AG04450 (cell line): ENCODE data around the gene GRIN2C. TPM values are rescaled to one million over a fixed set of nuclear protein-coding genes. Genes with fewer than 3 reads are reported as not detected.

ENCODE experiments used
- CTCF ChIA-PET: fragments of 300-600, 350-600 bp; formaldehyde crosslinking; extraction: SDS; loops from one replicate; lab custom pipeline; 2022; ENCODE audit warnings: antibody characterized with exemption, inconsistent platforms; lab: Charles Lee
- POLR2A ChIA-PET: fragments of 350-600 bp; formaldehyde crosslinking; extraction: SDS; loops from one replicate; lab custom pipeline; 2021; ENCODE audit warnings: antibody characterized with exemption, inconsistent platforms; lab: Yijun Ruan, JAX
- DNase-seq: peaks from one replicate; pipeline ENCODE4 v3.0.0-alpha.2; 2011; ENCODE audit warnings: low read depth, low spot score
- H3K27ac ChIP-seq: one replicate; pipeline ENCODE4 v1.5.1; 2012; ENCODE audit warnings: low read depth, low read length, control low read depth
- H3K27me3 ChIP-seq: one replicate; pipeline ENCODE4 v1.6.0; 2012; ENCODE audit warnings: low read length; ENCODE audit not compliant: control insufficient read depth, insufficient read depth
- H3K4me3 ChIP-seq: 2 replicates; pipeline ENCODE4 v1.5.1; 2011; ENCODE audit warnings: mild to moderate bottlenecking, low read depth, low read length, control low read depth
- H3K9me3 ChIP-seq: 2 replicates; pipeline ENCODE4 v1.5.1; 2012; ENCODE audit warnings: low read length; ENCODE audit not compliant: control insufficient read depth, insufficient read depth
- polyA plus RNA-seq: library from polyadenylated mRNA; depleted of rRNA; stranded (reverse); fragments of >200 nt; gene quantifications from 2 replicates; pipeline ENCODE4 v1.2.3, GENCODE V29; 2011
- TF ChIP-seq, protein P1 (sequence below): IDR thresholded peaks from 2 replicates; pipeline ENCODE4 v1.5.1; 2011; ENCODE audit warnings: low read depth, low read length, control low read depth, inconsistent platforms

GRIN2C gene
- polyA plus RNA-seq, 1 experiment, result not detected

DNA sequence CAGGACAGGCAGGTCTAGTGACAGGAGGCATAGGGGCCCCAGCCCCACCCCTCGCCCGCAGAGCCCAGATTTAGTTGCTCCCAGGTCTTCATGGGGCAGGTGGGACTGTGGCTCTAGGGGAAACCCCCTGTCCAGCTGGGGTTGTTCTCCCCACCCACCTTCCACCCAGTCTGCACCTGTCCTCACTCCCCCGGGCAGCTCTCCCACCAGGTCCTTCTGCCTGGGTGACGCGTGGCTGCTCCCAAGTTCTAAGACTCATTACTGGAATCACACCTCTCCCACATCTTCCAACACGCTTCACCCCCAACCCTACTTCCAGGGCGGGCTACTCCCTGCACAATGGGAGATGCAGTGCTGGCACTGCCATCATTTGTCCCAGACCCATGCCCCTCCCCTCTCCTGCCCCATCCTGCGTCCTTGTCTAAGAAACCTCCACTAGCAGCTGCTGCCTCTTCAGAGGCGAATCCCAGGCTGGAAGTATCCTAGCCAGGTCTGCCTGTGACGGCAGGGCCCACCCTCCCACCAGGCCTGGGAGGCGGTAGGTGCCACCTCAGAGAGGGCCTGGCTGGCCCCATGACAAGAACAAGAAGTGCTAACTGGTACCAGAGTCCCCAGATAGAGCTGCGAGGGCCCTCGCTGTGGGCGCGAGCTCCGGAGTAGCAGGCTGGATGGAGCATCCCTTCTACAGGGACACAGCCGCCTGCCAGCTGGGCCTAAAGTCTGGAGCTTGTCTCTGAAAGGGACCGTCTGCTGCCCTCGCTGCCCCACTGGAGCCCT, 22.8 kb downstream of the GRIN2C start:
- POLR2A ChIA-PET, result no interaction called here
- TF ChIP-seq, protein P1, sequence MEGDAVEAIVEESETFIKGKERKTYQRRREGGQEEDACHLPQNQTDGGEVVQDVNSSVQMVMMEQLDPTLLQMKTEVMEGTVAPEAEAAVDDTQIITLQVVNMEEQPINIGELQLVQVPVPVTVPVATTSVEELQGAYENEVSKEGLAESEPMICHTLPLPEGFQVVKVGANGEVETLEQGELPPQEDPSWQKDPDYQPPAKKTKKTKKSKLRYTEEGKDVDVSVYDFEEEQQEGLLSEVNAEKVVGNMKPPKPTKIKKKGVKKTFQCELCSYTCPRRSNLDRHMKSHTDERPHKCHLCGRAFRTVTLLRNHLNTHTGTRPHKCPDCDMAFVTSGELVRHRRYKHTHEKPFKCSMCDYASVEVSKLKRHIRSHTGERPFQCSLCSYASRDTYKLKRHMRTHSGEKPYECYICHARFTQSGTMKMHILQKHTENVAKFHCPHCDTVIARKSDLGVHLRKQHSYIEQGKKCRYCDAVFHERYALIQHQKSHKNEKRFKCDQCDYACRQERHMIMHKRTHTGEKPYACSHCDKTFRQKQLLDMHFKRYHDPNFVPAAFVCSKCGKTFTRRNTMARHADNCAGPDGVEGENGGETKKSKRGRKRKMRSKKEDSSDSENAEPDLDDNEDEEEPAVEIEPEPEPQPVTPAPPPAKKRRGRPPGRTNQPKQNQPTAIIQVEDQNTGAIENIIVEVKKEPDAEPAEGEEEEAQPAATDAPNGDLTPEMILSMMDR, result no peak
- CTCF ChIA-PET, result no interaction called here

DNA sequence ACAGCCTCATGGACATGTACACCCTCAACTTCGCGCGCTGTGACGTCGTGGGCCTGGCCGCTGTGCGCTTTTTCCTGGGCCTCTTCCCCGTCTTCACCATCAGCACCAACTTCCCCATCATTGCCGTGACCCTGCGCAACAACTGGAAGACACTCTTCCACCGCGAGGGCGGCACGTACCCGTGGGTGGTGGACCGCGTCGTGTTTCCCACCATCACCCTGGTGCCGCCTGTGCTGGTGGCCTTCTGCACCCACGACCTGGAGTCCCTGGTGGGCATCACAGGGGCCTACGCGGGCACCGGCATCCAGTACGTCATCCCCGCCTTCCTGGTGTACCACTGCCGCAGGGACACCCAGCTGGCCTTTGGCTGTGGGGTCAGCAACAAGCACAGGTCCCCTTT, 23.5 kb downstream of the GRIN2C start:
- ChIA-PET POLR2A (no interaction called here), CTCF (no interaction called here)
- Histone ChIP-seq H3K27ac (no peak overlapping the region), H3K9me3 (no peaks in the 10 kb centered on the region; the same call in 1 of the 2 replicates), H3K27me3 (no peaks in the 10 kb centered on the region), H3K4me3 (no peak overlapping the region)
- no peak for DNase-seq
- TF ChIP-seq, protein P1, result no peak

More for the DNA sequence above, 22.8 kb downstream of the GRIN2C start:
- Histone ChIP-seq H3K27ac (no peak overlapping the region), H3K9me3 (no peaks in the 10 kb centered on the region; the same call in 1 of the 2 replicates), H3K27me3 (no peaks in the 10 kb centered on the region), H3K4me3 (no peak overlapping the region)
- DNase-seq, result no peak

- no peak overlapping the region for H3K27ac ChIP-seq
- TF ChIP-seq, protein P1, result no peak
- DNase-seq, result no peak
- H3K27me3 ChIP-seq, result no peaks in the 10 kb centered on the region
- POLR2A ChIA-PET, result interaction anchor here (1.0 kb wide), 1 partner anchor 39 kb away, joined by 4 read pairs; the partner anchor contains the start of gene FDXR
- CTCF ChIA-PET, result interaction anchor here (0.9 to 1.1 kb wide), 2 partner anchors 32 to 42 kb away, joined by 3 read pairs; no protein-coding TSS in a partner anchor
- no peak overlapping the region for H3K4me3 ChIP-seq
- no peaks in the 10 kb centered on the region; the same call in 1 of the 2 replicates for H3K9me3 ChIP-seq
Measured at GRCh38 chr17:74833501-74834377, 25.9 kb downstream of the GRIN2C start.

GRCh38 chr17:74832421-74832820, 27.3 kb downstream of the GRIN2C start:
- ChIA-PET POLR2A (no interaction called here), CTCF (interaction anchor here (0.6 to 0.7 kb wide), 2 partner anchors 41 to 1319 kb away, joined by 3 read pairs; no protein-coding TSS in a partner anchor)
- no peaks in the 10 kb centered on the region; the same call in 1 of the 2 replicates for H3K9me3 ChIP-seq
- no peak for DNase-seq
- H3K4me3 ChIP-seq, result no peak overlapping the region
- H3K27me3 ChIP-seq, result no peaks in the 10 kb centered on the region
- no peak overlapping the region for H3K27ac ChIP-seq
- TF ChIP-seq, protein P1, result no peak
